Cardiac septum (tissue), 1 donor: ENCODE results near the gene SLC22A5. TPM values are rescaled to one million over a fixed set of nuclear protein-coding genes. Genes with fewer than 3 reads are reported as not detected.
A peak's percentile ranks its signal among the peaks of the same experiment; 100 is the strongest.
"Not testable (repeated sequence)": the region's sequence is repeated elsewhere in the genome, so short reads cannot be mapped to it uniquely, and the experiment has no call there.

ENCODE experiments used
- DNase-seq: peaks from one replicate; pipeline ENCODE4 v3.0.0-alpha.2; 2020; ENCODE audit warnings: low spot score
- intact Hi-C: fragments of 100-400 bp; cut with DNase I; formaldehyde crosslinking; loops from one replicate; pipeline ENCODE4 v1.14.0; 2022
- microRNA-seq: library from miRNA; unstranded; fragments of <30 nt; microRNA quantifications from one replicate; pipeline ENCODE4 v1.2.0, GENCODE V29; 2020
- total RNA-seq: library from RNA; stranded (reverse); fragmentation: NEBNext Ultra II Directional; extraction: Animal tissue kit (Norgen Biotek cat#: 25700); gene quantifications from one replicate; pipeline ENCODE4 v1.2.1, GENCODE V29; 2021
- donor health status: DM: no; HTN: no; CAD: no.

The SLC22A5 gene
- total RNA-seq, 1 donor from 2014 or later, result 9.2 TPM

- DNase-seq, result no peak
- intact Hi-C loops, result no loop called here
Observed at GRCh38 chr5:132434416-132435286, 65.1 kb downstream of the SLC22A5 start.

- intact Hi-C loops, result no loop called here
Observed at GRCh38 chr5:132435447-132435846, 65.9 kb downstream of the SLC22A5 start.

GRCh38 chr5:132435886-132436285 is 66.4 kb downstream of the SLC22A5 start:
- intact Hi-C loops, result no loop called here
- no peak for DNase-seq

More at GRCh38 chr5:132435447-132435846, 65.9 kb downstream of the SLC22A5 start:
- DNase-seq, result no peak

- intact Hi-C loops, result no loop called here
- no peak for DNase-seq
Observed at GRCh38 chr5:132436936-132437335, 67.4 kb downstream of the SLC22A5 start.

GRCh38 chr5:132437604-132438266 is 68.2 kb downstream of the SLC22A5 start:
- intact Hi-C loops, result no loop called here
- peak; percentile 89 for DNase-seq

- intact Hi-C loops, DNase-seq: not testable (repeated sequence)
Observed at GRCh38 chr5:132438267-132438645, 68.7 kb downstream of the SLC22A5 start.

- no peak for DNase-seq
- intact Hi-C loops, result no loop called here
Observed at GRCh38 chr5:132438917-132439316, 69.4 kb downstream of the SLC22A5 start.

- intact Hi-C loops, result no loop called here
- DNase-seq, result no peak
Observed at GRCh38 chr5:132439521-132440089, 70.1 kb downstream of the SLC22A5 start.

- intact Hi-C loops, result no loop called here
- no peak for DNase-seq
Observed at GRCh38 chr5:132444061-132444460, 74.6 kb downstream of the SLC22A5 start.

Small RNAs within 50 kb of the gene (microRNA-seq; reads per million reads assigned to microRNA genes)
- gene MIR3936, result not detected

Other genes starting within 250 kb of the SLC22A5 start
- 50.5 TPM for gene P4HA2, start 141.9 kb upstream of the SLC22A5 start, total RNA-seq
- 8.8 TPM for gene PDLIM4, start 112.0 kb upstream of the SLC22A5 start, total RNA-seq
- gene SLC22A4, start 75.3 kb upstream of the SLC22A5 start, total RNA-seq, result 2.2 TPM
- gene IRF1, start 121.1 kb downstream of the SLC22A5 start, total RNA-seq, result 19.9 TPM
- gene IL5, start 173.8 kb downstream of the SLC22A5 start, total RNA-seq, result not detected
- gene RAD50, start 187.3 kb downstream of the SLC22A5 start, total RNA-seq, result 27.7 TPM